Measurements from ENCODE around the gene EID2.

Gene EID2

GRCh38 chr19:39539518-39540332 is at the start of gene EID2:
EID2 (minus strand) TSS chr19:39540161; CDS start chr19:39540079, 82 bp downstream.
- peak; percentile 92 for DNase-seq (ENCODE audit: low read depth)

- DNase-seq (ENCODE audit: low read depth): no peak
These were observed 48.1 kb upstream of the EID2 start for GRCh38 chr19:39588066-39588465.

- DNase-seq (ENCODE audit: low read depth): no peak
These were observed 47.5 kb upstream of the EID2 start for GRCh38 chr19:39587496-39587895.

GRCh38 chr19:39582891-39583625 is 43.1 kb upstream of the EID2 start:
- no peak for DNase-seq (ENCODE audit: low read depth)

- DNase-seq (ENCODE audit: low read depth): no peak
These were observed 42.5 kb upstream of the EID2 start for GRCh38 chr19:39582442-39582841.

- peak; percentile 20 for DNase-seq (ENCODE audit: low read depth)
These were observed 28.6 kb upstream of the EID2 start for GRCh38 chr19:39568604-39569003.

- DNase-seq (ENCODE audit: low read depth): no peak
These were observed 26.1 kb upstream of the EID2 start for GRCh38 chr19:39566064-39566463.

- DNase-seq (ENCODE audit: low read depth): peak; percentile 50
These were observed 23.4 kb upstream of the EID2 start for GRCh38 chr19:39563408-39563807.

- DNase-seq (ENCODE audit: low read depth): no peak
These were observed 18.7 kb upstream of the EID2 start for GRCh38 chr19:39558624-39559117.

- peak; percentile 66 for DNase-seq (ENCODE audit: low read depth)
These were observed 18.1 kb upstream of the EID2 start for GRCh38 chr19:39557811-39558623.

- DNase-seq (ENCODE audit: low read depth): no peak
These were observed 15.9 kb upstream of the EID2 start for GRCh38 chr19:39555883-39556282.

- DNase-seq (ENCODE audit: low read depth): no peak
These were observed 14.8 kb upstream of the EID2 start for GRCh38 chr19:39554701-39555311.

GRCh38 chr19:39553082-39553652 is 13.2 kb upstream of the EID2 start:
- DNase-seq (ENCODE audit: low read depth): no peak

- DNase-seq (ENCODE audit: low read depth): no peak
These were observed 10.2 kb upstream of the EID2 start for GRCh38 chr19:39550197-39550596.

- DNase-seq (ENCODE audit: low read depth): no peak
These were observed 6.6 kb upstream of the EID2 start for GRCh38 chr19:39546599-39546998.

- DNase-seq (ENCODE audit: low read depth): no peak
These were observed 5.0 kb upstream of the EID2 start for GRCh38 chr19:39544911-39545310.

- DNase-seq (ENCODE audit: low read depth): peak; percentile 52
These were observed 4.4 kb upstream of the EID2 start for GRCh38 chr19:39544226-39544903.

GRCh38 chr19:39543477-39543857 is 3.5 kb upstream of the EID2 start:
- no peak for DNase-seq (ENCODE audit: low read depth)

- DNase-seq (ENCODE audit: low read depth): no peak
These were observed 2.2 kb upstream of the EID2 start for GRCh38 chr19:39542206-39542605.

GRCh38 chr19:39540333-39540673 is 342 bp upstream of the EID2 start:
- no peak for DNase-seq (ENCODE audit: low read depth)

- DNase-seq (ENCODE audit: low read depth): peak; percentile 62
These were observed 820 bp downstream of the EID2 start for GRCh38 chr19:39539165-39539517.
